CD4-positive, alpha-beta T cell treated with Interferon alpha-2 for 1 hour (primary cell): ENCODE measurements around the gene TTBK1.

Experiments
- DNase-seq, 2 donors: peaks; one replicate each; pipeline ENCODE4 v3.0.0-alpha.2; 2020 to 2022

Gene TTBK1

DNA sequence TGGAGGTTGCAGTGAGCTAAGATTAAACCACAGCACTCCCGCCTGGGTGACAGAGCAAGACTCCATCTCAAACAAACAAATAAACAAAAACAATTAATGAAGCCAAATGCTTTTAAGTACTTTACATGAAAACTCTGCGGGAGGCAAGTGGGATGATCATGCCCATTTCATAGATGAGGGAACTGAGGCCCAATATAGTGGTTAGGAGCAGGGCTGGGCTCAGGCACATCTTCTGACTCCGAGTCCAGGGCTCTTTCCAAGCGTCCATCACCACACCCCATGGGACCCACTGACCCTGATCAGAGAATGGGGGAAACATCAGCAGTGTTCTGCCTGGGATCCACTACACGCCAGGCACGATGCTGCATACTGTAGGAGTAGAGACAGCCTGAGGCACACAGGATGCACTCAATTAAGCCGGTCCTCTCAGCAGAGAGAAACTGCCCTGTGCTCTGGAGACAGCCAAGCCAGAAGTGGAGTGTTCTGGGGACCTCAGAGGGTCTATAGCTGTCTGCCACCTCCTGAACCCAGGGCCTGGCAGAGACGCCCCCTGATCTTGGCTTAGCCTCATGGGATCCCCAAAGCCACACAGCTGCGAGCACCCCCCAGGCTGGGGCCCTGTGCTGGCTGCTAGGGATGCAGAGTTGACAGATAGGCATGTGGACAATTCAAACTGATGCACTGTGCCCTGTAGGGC, 13.5 kb downstream of the TTBK1 start:
- no peak for DNase-seq

DNA sequence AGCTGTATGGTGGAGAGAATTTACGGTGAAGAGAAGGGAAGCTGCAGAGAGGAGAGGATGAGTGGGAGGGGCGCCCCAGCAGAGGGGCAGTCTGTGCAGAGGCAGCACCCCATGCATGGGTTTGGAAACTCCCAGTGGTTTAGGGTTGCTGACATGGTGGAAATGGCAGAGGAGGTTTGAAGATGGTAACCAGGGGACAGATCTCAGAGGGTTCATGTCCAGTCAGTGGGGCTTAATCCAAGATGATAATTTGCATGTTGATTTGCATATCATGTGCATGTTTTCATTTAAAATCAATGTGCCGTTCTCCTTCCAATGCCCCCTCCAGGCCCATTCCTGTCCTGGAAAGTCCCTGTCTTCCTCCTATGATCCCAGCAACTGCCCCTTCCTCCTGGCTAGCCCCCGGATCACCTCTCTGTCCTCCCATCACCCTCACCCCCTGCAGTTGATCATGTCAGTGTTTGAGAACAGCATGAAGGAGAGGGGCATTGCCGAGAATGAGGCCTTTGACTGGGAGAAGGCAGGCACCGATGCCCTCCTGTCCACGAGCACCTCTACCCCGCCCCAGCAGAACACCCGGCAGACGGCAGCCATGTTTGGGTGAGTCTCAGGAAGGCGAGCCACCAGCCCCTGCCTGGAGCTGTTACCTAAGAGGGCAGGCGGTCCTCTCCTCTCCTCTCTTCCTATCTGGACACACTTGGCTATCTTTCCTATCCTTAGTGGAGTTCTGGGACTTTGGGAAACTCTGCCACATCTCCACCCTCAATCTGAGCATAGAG, 14.3 kb downstream of the TTBK1 start:
- DNase-seq, result no peak

DNA sequence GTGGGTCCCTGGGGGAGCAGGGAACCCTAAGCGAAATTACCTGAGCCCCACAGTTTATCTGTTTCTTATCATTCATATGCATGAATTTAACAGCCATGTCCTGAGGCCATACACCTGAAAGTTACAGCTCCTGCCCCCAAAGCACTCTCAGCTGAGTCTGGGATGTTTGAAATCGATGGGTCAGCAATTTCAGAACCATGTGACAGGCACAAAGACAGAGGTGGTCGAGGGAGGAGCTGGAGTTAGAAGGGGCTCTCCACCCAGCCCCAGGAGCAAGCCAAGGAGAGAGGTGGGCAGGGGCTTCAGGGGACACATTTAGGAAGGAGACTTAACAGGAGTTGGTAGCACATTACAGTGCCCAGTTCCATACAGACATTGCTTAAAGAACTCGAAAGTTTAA, 14.9 kb downstream of the TTBK1 start:
- DNase-seq, result no peak

- DNase-seq, result no peak
These were observed 15.8 kb downstream of the TTBK1 start for GRCh38 chr6:43258807-43259686.

DNA sequence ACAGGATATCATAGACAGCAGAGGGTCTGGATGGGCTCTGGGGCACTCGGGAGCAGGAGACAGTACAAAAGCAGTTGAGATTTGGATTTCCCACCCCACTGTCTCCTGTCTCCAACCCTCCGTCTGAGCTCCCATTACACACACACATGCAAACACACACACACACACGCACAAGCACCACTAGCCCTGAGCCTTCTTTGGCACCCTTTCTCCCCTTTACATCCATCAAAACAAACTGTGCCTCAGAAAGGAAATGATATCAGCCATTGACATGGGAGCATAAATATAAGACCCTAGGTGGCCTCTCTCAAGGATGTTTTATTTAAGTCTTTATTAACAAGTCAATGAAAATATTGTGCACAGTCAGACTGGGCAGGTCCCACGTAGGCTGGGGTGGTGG, 17.5 kb downstream of the TTBK1 start:
- DNase-seq, result no peak

GRCh38 chr6:43261198-43261597, 17.9 kb downstream of the TTBK1 start:
- DNase-seq, result no peak

DNA sequence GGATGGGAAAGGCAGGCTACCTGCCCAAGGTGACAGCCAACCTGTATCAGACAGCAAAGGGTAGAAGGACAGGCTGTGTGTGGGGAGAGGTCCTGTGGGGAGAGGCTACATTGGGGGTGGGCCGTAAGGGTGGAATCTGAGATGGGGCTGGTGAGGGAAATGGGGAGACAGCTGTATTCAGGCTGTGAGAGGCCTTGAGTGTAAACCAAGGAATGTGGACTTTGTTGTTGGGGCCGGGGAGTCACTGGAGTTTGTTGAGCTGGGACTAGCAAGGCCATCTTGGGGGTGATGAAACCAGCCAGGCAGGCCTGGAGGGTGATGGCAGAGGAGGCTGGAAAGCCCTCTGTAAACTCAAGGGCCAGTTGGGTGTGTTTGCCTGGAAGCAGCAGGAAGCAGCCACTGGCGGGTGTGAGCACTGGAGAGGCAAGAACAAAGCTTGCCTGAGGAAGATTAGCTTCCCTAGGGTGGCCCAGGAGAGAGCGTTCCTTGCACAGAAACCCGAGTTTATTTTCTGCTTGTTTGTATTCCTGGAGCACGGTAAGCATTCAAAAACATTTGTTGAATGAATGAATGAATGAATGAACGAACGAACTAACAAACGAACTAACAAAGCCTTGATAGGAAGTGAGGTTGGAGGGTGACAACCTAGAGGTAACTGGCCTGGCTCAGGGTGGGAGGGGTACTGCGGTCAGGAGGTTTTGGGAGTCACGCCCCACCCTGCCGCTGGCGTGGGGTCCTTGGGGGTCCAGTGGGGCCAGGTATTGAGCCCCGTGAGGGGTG, 18.9 kb downstream of the TTBK1 start:
- no peak for DNase-seq

DNA sequence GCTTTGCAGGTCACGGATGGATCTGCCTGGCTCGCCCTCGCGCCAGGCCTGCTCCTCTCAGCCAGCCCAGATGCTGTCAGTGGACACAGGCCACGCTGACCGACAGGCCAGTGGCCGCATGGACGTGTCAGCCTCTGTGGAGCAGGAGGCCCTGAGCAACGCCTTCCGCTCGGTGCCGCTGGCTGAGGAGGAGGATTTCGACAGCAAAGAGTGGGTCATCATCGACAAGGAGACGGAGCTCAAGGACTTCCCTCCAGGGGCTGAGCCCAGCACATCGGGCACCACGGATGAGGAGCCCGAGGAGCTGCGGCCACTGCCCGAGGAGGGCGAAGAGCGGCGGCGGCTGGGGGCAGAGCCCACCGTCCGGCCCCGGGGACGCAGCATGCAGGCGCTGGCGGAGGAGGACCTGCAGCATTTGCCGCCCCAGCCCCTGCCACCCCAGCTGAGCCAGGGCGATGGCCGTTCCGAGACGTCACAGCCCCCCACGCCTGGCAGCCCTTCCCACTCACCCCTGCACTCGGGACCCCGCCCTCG, 19.6 kb downstream of the TTBK1 start:
- DNase-seq, result no peak

DNA sequence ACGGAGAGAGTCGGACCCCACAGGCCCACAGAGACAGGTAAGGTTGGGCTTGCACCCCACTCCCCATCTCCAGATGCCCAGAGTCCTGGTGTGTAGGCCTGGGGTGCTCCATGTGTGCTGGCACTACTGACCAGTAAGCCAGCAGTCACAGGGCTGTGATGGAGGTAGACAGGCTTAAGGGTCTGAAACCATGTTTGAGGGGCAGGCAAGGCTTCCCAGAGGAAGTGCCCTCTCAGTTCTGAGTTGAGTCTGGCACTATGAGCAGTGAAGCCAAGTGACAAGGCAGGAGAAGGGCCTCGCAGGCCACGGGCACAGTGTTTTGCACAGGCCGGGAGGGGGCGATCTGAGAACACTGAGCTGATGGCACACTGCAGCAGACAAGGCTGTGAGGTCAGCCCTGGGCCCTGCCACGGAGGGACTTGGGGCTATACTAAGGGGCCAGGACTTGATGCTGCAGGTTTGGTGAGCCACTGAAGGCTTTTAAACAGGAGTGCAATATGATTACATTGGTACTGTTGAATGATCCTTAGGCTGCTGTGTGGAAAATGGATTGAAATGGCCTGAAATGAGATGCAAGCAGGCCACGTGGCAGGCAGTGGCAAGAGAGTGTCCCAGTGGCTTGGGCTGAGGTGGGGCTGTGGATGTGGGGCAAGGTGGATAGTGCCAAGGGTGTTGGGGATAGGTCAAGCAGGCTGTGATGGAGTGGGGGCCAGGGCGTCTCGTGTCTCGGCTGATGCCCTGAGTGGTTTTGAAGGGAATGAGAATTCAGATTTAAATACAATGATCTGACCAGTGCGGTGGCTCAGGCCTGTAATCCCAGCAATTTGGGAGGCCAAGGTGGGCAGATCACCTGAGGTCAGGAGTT, 20.3 kb downstream of the TTBK1 start:
- DNase-seq, result peak; percentile 78 to 82

DNA sequence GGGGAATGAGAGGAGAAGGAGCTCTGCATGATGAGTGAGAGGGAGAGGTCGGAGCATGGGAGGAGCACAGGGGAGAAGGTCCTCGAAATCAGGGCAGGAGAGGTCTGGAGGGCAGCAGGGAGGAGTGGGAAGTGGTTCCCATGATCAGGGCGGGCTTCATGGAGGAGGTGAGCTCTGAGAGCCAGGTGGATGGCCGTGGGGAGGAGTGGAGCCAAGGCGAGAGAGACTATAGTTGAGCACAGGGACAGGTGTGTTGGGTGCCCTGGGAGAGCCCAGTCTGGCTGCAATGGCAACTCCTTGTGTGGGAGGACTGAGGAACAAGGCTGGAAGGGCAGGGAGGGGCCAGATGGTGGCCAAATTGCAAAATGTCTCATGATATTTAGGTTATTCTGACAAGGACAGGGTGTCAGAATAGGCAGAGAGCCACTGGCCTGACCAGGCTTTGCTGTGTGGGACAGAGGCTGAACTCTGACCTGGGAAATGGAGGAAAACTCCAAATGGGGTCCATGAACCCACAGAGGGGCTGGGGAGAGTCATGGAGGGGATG, 21.4 kb downstream of the TTBK1 start:
- DNase-seq, result no peak

DNA sequence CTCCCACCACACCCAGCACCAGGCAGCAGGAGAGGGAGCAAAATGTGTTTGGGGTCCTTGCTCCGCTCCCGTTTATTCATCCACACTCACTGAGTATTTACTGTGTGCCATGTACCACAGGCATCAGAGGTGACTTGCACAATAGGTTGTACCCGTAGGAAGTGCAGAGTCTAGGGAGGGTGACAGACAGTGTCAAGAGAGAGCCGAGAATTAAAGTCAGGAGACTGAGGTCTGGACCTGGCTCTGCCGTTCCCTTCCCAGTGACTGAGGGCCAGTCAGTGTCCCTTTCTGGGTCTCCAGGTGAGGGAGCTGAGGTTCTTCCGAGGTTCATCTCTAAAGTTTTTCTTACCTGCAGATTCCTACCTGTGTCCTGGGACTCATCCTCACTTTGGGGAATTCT, 22.3 kb downstream of the TTBK1 start:
- DNase-seq, result no peak

- no peak for DNase-seq
These were observed 24.5 kb downstream of the TTBK1 start for GRCh38 chr6:43267619-43268354.

DNA sequence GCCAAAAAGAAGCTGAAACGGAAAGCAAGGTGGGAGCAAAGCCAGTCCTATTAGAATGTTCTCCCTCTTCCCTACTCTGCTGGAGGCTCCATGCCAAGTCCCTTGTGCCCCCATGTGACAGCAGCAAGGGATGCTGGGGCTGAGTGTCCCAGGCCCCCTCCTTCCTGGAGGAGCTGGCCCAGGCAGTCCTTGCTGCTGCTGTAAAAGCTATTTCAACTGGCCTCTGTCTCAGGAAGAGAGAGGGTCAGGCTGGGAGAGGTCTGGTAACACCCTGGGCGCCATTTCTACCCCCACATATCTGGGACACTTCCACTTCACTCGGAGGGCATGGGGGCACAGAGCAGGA, 25.0 kb downstream of the TTBK1 start:
- no peak for DNase-seq

GRCh38 chr6:43268782-43269272, 25.5 kb downstream of the TTBK1 start:
- DNase-seq, result no peak

- DNase-seq, result peak; percentile 12 to 51
These were observed 26.2 kb downstream of the TTBK1 start for GRCh38 chr6:43269273-43270007.

DNA sequence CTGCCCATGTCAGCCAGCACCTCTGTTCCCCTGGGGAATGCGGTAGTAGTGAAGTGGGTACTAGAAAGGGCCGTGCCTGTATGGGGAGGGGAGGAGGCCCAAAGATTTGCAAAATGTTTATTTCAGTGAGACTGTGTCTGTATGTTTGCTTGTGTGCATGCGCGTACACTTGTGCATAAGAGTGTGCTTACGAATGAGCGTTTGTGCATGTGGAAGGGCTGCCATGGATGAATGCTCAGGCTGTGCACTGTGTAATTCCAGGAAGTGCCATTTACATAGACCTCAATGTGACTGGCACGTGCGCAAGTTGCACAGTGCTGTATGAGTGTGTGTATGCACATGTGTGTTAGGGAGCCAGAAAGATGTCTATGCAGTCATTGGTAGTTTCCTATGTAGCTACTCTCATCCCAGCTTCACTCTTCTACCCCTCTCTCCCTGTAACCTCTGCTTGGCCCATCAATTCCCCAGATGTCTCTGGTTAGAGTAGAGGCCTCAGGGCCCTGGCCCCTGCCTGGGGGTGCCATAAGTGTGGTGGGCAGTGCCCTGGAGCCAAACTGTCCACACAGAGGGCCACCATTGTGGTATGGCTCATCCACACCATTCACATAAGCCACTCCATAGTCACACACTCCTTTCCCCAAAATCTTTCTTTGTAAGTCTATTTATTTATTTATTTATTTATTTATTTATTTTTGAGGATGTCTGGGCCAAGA, 28.0 kb downstream of the TTBK1 start:
- peak in 1 of 2 donors; percentile 20 for DNase-seq

GRCh38 chr6:43271944-43272343, 28.7 kb downstream of the TTBK1 start:
- no peak for DNase-seq

GRCh38 chr6:43273707-43274106, 30.4 kb downstream of the TTBK1 start:
- DNase-seq, result no peak
